Type B pancreatic cell (in vitro differentiated cells): ENCODE data around the gene TULP1. TPM values are rescaled to one million over a fixed set of nuclear protein-coding genes. Genes with fewer than 3 reads are reported as not detected.

Experiments used
- DNase-seq: peaks from one replicate; pipeline ENCODE4 v3.0.0; 2021; ENCODE audit warnings: mixed read lengths; ENCODE audit not compliant: unreplicated experiment; ENCODE audit errors: extremely low spot score
- H3K27ac Mint-ChIP-seq: 2 replicates; pipeline ENCODE4 v1.8.0; 2021; ENCODE audit warnings: mild to moderate bottlenecking, mixed read lengths
- H3K27me3 Mint-ChIP-seq: 2 replicates; pipeline ENCODE4 v1.8.0; 2021; ENCODE audit warnings: mixed read lengths
- H3K36me3 Mint-ChIP-seq: 2 replicates; pipeline ENCODE4 v1.8.0; 2021; ENCODE audit warnings: mixed read lengths
- H3K4me1 Mint-ChIP-seq: one replicate; pipeline ENCODE4 v1.8.0; 2021; ENCODE audit warnings: mixed read lengths; ENCODE audit not compliant: unreplicated experiment
- H3K4me3 Mint-ChIP-seq: 2 replicates; pipeline ENCODE4 v1.8.0; 2021; ENCODE audit warnings: mild to moderate bottlenecking, mixed read lengths
- H3K9me3 Mint-ChIP-seq: 2 replicates; pipeline ENCODE4 v1.8.0; 2021; ENCODE audit warnings: mixed read lengths
- microRNA-seq: library from miRNA; unstranded; fragments of <30 nt; microRNA quantifications from one replicate; pipeline ENCODE4, GENCODE V29; 2020
- total RNA-seq: library from RNA; stranded (reverse); gene quantifications from 2 replicates; pipeline ENCODE4 v1.2.1, GENCODE V29; 2021; ENCODE audit warnings: low replicate concordance
- TF ChIP-seq, protein P1 (sequence below): fragments of 200-600 bp; sonication (generic); conservative IDR thresholded peaks from 2 replicates; pipeline ENCODE4 v1.5.0; 2021; ENCODE audit warnings: antibody characterized with exemption, mild to moderate bottlenecking

The TULP1 gene
- total RNA-seq, 1 donor from 2014 or later, result not detected

DNA sequence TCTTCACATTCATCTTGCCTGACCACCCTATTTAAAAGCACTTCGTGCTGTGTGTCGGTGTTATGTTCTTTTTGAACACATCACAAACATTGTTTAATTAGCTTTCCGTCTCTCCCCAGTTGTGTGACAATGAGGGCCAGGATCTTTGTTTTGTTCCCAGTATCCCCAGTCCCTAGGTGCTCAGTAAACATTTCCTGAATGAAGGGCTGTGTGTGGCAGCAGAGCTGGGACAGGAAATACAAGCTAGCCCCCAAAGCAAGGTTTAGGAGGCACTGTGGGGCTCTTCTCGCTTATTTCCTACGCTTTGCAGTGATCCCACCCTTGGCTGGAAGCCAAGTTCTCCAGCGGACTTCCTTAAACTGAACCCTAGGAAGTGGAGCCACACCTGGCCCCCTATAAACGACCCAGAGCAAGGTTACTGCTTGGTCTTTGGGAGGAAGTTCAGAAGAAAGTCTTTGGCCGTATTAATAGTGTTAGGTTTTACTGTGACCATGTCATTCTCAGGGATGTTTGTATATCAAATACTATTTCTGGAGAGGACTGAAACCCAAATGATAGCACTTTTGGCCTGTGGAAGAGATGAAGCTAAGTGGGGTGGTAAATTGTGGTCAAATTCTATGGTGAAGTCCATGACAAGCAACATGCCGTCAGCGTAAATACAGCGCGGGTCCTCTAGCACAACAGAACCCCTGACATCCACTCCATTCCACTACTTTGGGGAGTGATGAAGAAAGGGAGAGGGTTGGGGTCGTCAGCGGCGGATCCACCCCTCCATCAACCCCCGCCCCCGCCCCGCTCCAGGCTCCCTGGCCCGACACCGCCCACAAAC, 61.1 kb downstream of the TULP1 start:
- Mint-ChIP-seq H3K4me1 (peaks cover 30% of the 10 kb centered on the region), H3K36me3 (peaks cover 5% of the 10 kb centered on the region), H3K27me3 (no peaks in the 10 kb centered on the region), H3K4me3 (peak overlapping the region; percentile 81), H3K9me3 (no peaks in the 10 kb centered on the region), H3K27ac (peak overlapping the region; percentile 1)
- no peak for DNase-seq
- TF ChIP-seq, protein P1, sequence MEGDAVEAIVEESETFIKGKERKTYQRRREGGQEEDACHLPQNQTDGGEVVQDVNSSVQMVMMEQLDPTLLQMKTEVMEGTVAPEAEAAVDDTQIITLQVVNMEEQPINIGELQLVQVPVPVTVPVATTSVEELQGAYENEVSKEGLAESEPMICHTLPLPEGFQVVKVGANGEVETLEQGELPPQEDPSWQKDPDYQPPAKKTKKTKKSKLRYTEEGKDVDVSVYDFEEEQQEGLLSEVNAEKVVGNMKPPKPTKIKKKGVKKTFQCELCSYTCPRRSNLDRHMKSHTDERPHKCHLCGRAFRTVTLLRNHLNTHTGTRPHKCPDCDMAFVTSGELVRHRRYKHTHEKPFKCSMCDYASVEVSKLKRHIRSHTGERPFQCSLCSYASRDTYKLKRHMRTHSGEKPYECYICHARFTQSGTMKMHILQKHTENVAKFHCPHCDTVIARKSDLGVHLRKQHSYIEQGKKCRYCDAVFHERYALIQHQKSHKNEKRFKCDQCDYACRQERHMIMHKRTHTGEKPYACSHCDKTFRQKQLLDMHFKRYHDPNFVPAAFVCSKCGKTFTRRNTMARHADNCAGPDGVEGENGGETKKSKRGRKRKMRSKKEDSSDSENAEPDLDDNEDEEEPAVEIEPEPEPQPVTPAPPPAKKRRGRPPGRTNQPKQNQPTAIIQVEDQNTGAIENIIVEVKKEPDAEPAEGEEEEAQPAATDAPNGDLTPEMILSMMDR, result no peak

DNA sequence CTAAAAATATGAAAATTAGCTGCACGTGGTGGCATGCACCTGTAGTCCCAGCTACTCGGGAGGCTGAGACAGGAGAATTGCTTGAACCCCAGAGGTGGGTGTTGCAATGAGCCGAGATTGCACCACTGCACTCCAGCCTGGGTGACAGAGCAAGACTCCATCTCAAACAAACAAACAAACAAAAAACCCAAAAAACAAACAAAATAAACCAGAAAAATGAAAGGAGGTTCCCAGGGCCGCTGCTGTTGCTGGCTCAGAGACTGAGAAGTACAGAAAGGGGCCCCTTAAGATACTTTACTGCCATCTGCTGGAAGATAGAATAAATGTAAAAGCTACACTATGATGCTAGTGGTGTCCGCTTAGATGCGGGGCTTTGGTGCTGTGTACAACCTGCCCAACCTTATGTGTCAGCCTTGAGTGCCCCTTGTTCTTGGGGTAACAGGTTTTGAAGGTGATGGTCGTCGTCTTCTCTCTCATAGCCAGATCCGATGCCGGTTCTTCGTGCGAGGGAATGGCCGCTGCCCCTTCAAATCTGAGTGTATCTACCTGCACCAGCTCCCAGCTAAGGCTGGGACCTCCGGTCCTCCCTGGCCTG, 63.3 kb downstream of the TULP1 start:
- Mint-ChIP-seq H3K4me1 (peaks cover 24% of the 10 kb centered on the region), H3K27ac (no peak overlapping the region), H3K4me3 (peak overlapping the region; percentile 57), H3K9me3 (no peaks in the 10 kb centered on the region), H3K27me3 (no peaks in the 10 kb centered on the region), H3K36me3 (no peaks in the 10 kb centered on the region)
- DNase-seq, result no peak
- TF ChIP-seq, protein P1, result peak; percentile 81

DNA sequence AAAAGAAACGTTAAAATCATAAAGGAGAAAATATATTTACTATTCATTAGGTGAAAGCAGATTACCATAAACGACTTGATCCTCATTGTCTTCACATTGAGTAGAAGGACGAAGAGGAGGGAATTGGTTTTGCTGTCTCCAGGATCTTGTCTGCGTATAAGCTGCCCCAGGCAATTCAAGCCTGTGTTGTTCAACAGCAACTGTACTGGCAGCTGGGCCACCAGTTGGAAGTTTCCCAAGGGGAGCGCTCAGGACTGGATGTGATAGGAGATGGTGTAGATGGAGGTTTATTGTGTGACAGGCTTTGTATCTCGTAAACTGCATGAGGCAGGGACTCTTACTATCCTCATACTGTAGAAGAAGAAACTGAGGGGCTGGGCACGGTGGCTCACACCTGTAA, 64.5 kb downstream of the TULP1 start:
- Mint-ChIP-seq H3K36me3 (no peaks in the 10 kb centered on the region), H3K9me3 (no peaks in the 10 kb centered on the region), H3K4me3 (no peak overlapping the region), H3K27me3 (no peaks in the 10 kb centered on the region), H3K27ac (no peak overlapping the region), H3K4me1 (peaks cover 15% of the 10 kb centered on the region)
- TF ChIP-seq, protein P1, result no peak
- DNase-seq, result no peak

Small RNA genes lying within 50 kb of the gene (microRNA-seq; reads per million reads assigned to microRNA genes)
- 0.83 reads per million for gene MIR7111

Other genes starting within 250 kb of the TULP1 start
- gene DEF6, start 215.1 kb downstream of the TULP1 start, total RNA-seq, result 6.2 and 12.1 TPM in 2 replicates
- 21.9 and 27.1 TPM in 2 replicates for gene PPARD, start 170.3 kb downstream of the TULP1 start, total RNA-seq
- gene FANCE, start 60.6 kb downstream of the TULP1 start, total RNA-seq, result 11.6 and 12.8 TPM in 2 replicates
- gene RPL10A, start 44.5 kb downstream of the TULP1 start, total RNA-seq, result 1,788 and 1,808 TPM in 2 replicates
- gene TEAD3, start 15.8 kb downstream of the TULP1 start, total RNA-seq, result 49.8 and 109 TPM in 2 replicates
- gene FKBP5, start 176.0 kb upstream of the TULP1 start, total RNA-seq, result 2.0 and 12.5 TPM in 2 replicates
- gene ARMC12, start 224.1 kb upstream of the TULP1 start, total RNA-seq, result 0.26 and 1.8 TPM in 2 replicates